ENCODE results near the gene RAB7A.

DNA sequence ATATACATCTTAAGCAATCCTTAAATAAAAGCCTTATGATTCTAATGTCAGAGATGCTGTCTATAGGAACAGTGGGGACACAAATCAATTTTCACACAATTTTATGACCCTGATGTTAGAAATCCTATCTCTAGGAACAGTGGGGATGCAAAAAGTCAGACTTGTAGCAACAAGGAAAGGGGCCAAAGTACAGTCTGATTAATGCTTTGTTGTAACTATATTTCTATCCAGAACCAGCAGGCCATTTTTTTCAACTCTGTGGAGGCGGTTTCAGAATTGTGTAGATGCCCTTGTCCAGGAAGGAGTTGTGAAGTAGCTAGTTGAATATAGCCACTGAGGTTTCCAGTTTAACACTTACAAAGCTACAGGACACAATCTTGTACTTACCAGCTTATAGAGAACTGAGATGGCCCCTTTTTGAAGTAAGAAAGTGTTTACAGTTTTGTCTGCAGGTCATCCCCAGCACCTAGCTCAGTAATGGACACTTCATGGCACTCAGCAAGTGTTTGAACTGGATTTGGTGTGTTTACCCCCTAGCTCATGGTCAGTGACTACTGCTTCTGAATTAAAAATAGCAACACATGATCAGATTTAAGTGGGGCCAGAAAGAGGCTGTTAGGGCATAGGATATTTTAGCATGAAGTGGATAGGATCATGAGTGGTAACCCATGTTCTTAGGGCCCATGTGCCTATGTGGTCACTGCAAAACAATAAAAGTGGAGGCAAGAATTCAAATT lies 54.3 kb downstream of the RAB7A start:
- TF ChIP-seq HOXA7 (CRISPR knock-in tag; IDR thresholded peaks at IDR 0.05): no peak
- TF ChIP-seq CTCF (IDR thresholded peaks at IDR 0.05): no peak
- TF ChIP-seq RCOR1 (IDR thresholded peaks at IDR 0.05; ENCODE audit: low read depth, low read length): no peak
- TF ChIP-seq, protein P1, sequence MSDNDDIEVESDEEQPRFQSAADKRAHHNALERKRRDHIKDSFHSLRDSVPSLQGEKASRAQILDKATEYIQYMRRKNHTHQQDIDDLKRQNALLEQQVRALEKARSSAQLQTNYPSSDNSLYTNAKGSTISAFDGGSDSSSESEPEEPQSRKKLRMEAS (IDR thresholded peaks at IDR 0.05): no peak
- no peak for TF ChIP-seq RFX5 (IDR thresholded peaks at IDR 0.05)
- TF ChIP-seq POLR2A (IDR thresholded peaks at IDR 0.05; ENCODE audit: low read length): no peak
- TF ChIP-seq FOSL2 (IDR thresholded peaks at IDR 0.05): no peak
- no peak for TF ChIP-seq FOSL2 (CRISPR knock-in tag; IDR thresholded peaks at IDR 0.05)
- no peak for TF ChIP-seq CHD4 (IDR thresholded peaks at IDR 0.05; ENCODE audit: borderline replicate concordance)
- no peak for TF ChIP-seq EP300 (IDR thresholded peaks at IDR 0.05)
- no peak for TF ChIP-seq USF2 (IDR thresholded peaks at IDR 0.05)
